NOMO-1 (cell line): ENCODE results near the gene FFAR2.
"Not testable (repeated sequence)": the region's sequence is repeated elsewhere in the genome, so short reads cannot be mapped to it uniquely, and the experiment has no call there.

Experiments
- DNase-seq, 2 experiments: peaks; one replicate each; lab custom pipeline; 2025; ENCODE audit not compliant: unreplicated experiment in 2 of 2; lab: John Stamatoyannopoulos, UW

Gene FFAR2

GRCh38 chr19:35451338-35452096 lies 3.5 kb downstream of the FFAR2 start:
- DNase-seq = no peak

DNA sequence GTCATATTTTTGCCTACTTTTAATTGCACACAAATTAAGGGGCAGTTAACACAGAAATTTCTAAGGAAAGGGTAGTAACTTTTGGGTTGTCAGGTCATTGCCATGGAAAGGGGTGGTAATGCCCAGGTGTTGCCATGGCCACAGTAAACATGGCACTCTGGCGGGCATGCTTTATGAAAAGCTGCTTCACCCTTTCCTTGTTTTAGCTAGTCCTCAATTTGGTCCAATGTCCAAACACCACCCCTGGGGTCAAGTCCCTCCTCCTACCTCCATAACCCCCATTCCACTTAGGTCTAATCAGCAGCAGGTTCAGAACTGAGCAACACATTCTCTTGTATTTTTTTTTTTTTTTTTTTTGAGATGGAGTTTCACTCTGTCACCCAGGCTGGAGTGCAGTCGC lies 6.6 kb downstream of the FFAR2 start:
- no peak for DNase-seq

DNA sequence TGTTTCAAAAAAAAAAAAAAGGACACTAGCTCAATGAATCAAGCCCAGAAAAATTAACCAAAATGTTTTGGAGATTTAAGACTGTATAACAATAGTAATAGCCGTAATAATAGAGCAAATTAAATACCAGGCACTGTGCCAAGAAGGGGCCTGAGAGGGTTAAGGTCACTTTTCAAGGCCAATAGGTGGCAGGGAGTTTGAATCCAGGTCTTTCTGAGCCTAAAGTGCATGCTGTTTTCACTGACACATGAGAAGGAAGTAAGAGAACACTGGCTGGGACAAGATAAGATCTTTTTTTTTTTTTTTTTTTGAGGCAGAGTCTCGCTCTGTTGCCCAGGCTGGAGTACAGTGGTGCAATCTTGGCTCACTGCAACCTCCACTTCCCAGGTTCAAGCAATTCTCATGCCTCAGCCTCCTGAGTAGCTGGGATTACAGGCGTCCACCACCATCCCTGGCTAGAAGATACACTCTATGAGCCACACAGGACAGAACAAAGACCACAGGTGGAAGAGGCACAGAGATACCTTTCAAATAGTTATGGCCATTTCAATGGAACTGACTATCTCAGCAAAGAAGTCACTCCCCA lies 7.7 kb downstream of the FFAR2 start:
- DNase-seq = no peak

DNA sequence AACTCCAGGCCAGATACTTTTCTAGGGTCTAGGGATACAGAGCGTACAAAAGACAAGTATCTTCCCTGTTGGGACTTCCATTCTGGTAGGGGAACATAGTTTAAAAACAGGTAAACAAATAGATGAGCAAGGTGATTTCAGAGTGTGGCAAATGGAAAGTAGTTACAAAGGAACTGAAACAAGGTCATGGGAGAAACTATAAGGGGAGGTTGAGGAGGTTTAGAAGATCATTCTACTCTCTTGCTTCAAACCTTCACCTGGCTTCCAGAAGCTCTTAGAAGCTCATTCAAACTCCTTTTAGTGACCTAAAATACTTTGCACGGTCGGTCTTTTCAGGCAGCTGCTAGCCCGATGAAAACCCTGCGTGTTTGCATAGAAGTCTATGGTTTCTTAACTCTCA lies 9.1 kb downstream of the FFAR2 start:
- DNase-seq = no peak

DNA sequence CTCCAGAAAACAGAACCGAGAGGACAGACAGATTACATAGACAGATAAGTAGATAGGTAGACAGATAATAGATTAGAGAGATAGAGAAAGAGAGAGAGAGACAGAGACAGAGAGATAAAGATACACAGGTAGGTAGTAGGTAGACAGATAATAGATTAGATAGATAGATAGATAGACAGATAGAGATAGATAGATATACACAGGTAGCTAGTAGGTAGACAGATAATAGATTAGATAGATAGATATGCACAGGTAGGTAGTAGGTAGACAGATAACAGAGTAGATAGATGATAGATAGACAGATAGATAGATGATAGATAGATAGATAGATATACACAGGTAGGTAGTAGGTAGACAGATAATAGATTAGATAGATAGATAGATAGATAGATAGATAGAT lies 10.1 kb downstream of the FFAR2 start:
- DNase-seq = no peak

DNA sequence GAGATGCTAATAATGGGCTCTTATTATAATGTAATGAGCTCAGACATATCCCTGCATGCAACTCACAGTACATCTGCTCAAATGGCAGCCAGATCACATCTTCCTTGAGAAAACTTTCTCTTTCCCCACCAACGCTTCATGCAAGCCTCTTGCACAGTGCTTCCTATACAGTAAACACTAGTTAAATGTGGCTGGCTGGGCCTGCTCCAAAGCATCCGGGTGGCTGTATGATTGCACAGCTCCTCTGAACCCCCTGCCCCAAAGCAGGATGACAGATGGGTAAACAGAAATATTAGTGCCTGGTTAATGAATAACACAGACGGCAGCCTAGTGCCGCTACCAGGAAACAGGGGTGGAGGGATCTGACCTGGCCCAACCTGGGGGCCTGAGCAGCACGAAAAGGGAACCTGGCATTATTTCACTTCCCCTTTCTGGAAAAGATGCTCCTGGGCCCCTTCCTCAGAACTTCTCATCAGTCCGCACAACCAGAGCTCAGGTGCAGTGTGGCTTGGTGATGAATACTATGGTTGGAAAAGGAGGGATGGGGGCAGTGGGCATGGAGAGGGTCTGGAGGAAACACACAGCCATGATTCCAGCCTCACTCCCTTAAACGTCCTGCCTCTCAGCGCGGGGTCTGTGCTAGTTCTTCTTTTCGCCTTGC lies 10.8 kb downstream of the FFAR2 start:
- DNase-seq = peak; percentile 78 to 79

DNA sequence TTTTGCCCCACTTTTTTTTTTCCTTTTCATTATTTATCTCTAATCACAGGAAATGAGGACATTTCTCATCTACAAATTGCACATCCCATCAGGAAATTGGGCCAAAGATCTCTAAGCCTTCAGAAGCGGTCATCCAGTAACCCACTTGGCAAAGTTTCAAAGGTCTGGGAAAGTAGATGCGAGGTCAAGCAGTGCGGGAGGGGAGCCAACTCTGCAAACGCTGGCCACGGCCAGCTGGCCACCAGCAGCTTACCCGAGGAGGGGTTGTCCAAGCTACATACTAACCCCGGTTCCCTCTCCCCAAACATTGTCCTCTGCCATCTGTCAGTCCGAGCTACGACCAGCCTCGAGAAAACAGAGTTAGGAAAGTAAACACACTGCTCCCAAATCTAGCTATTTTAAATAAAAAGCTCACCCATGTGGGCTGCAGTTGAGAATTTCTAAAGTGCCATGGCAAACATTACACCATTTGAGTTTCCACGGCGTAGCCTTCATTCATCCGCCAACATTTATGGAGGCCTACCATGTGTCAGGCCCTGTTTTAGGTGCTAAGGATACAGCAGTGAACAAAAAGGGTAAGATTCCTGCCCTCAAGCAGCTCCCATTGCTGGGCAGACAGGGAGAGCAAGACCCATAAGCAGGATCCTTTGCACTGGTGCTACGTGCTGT lies 11.5 kb downstream of the FFAR2 start:
- no peak for DNase-seq

DNA sequence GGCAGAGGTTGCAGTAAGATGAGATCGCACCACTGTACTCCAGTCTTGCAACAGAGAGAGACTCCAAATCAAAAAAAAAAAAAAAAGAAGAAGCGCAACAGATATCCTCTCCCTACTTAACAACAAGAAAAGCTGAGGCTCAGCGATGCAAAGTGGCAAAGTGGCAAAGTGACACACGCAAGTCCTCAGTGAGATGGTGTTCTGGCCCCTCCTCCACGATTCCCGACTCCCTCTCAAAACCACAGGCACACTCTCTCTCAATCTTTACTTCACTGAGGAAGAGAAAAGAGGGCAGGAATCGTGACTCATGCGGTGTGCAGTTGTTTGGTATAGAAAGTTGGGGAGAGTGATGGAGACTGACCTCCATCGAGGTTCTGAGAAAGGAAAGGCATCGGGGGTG lies 12.6 kb downstream of the FFAR2 start:
- DNase-seq = peak; percentile 24 to 30

GRCh38 chr19:35461060-35461459 lies 13.0 kb downstream of the FFAR2 start:
- no peak for DNase-seq

DNA sequence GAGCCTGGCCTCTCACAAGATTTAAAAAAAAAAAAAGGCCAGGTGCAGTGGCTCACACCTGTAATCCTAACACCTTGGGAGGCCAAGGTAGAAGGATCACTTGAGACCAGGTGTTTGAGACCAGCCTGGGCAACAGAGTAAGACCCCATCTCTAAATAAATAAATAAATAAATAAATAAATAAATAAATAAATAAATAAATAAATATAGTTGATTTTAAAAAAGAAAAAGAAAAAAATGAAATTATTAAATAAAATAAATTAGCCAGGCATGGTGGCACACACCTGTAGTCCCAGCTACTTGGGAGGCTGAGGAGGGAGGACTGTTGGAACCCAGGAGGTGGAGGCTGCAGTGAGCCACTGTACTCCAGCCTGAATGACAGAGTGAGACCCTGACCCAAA lies 13.7 kb downstream of the FFAR2 start:
- DNase-seq = not testable (repeated sequence)

GRCh38 chr19:35462476-35462953 lies 14.5 kb downstream of the FFAR2 start:
- DNase-seq = peak; percentile 91 to 99

DNA sequence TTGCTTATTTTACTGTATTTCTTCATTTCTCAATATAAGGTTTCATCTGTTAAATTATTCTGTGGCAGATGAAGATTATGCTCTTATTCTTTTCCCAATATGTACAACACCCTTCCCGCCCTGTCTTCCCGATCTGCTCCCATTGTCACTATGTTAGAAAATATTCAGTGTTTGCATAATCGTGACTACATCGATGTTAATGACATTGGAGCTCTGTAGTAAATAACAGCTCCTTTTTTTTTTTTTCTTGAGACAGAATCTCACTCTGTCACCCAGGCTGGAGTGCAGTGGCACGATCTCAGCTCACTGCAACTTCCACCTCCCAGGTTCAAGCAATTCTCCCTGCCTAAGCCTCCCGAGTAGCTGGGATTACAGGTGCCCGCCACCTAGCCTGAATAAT lies 14.9 kb downstream of the FFAR2 start:
- DNase-seq = peak in 1 of 2 experiments; percentile 66

DNA sequence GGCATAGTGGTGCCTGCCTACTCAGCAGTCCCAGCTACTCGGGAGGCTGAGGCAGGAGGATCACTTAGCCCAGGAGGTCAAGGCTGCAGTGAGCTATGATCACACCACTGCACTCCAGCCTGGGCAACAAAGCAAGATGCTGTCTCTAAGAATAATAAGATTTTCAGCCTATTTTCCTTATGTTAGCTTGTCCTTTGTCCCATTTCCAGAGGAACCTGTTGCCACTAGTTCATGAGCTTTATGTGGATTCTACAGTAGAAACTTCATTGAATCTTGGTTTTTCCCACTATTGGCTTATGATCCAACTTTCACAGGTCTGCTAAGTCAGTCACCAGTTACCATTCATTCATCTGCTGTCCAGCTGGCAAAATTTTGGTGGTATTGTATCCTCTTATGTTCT lies 18.2 kb downstream of the FFAR2 start:
- no peak for DNase-seq

- DNase-seq = peak; percentile 59 to 60
Observed at GRCh38 chr19:35468637-35469036, 20.6 kb downstream of the FFAR2 start.

DNA sequence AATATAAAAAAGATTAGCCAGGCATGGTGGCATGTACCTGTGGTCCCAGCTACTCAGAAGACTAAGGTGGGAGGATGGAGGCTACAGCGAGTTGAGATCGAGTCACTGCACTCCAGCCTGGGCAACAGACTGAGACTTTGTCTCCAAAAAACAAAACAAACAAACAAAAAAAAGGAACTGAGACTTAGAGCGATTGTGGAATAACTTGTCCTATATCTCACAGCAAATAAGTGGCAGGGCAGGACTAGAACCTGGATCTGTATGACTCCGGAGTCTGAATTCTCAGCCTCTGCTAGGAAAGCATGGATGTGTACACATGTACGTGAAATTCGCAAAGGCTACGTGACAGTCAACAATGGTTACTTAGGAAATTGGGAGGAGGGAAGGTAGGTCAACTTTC lies 22.1 kb downstream of the FFAR2 start:
- no peak for DNase-seq

DNA sequence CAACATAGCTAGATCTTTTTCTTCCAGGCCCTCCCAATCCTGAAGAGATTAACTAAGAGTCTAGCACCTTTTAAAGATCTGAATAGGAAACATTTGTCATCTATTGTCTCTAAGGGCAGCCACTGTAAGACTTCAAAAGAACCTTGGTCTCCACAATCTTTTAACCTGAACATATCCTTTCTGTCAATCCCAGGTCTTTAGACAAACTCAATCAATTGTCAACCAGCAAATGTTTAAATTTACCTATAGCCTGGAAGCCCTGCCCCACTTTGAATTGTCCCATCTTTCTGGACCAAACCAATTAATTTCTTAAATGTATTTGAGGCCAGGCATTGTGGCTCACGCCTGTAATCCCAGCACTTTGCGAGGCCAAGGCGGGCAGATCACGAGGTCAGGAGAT lies 23.0 kb downstream of the FFAR2 start:
- DNase-seq = not testable (repeated sequence)

GRCh38 chr19:35471946-35472345 lies 23.9 kb downstream of the FFAR2 start:
- no peak for DNase-seq

- no peak for DNase-seq
Observed at GRCh38 chr19:35474104-35474503, 26.0 kb downstream of the FFAR2 start.

GRCh38 chr19:35474594-35474993 lies 26.5 kb downstream of the FFAR2 start:
- DNase-seq = not testable (repeated sequence)

DNA sequence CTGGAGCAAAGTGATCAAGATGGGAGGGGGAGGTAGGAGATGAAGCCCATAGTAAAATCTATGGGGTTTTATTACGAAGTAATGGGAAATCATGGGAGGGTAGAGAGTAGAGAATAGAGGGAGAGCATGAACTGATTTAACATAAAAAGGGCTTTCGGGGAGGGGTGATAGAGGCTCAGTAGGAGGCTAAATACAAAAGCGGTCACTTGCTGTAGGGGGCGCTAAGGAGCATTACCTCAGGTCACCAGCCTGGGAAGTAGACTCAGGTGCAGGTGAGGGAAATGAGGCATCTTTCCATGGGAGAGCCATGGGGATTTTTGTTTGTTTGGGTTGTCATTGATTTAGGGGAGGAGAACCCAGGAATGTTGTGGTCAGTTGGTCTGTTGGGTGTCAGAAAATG lies 28.1 kb downstream of the FFAR2 start:
- no peak for DNase-seq
